ENCODE results near the gene C16orf86.

Gene C16orf86

GRCh38 chr16:67644038-67644437, 22.6 kb upstream of the C16orf86 start:
- DNase-seq (ENCODE audit: low read depth) = no peak
- H3K4me3 ChIP-seq (ENCODE audit: low read length) = no peak overlapping the region
- no peak for TF ChIP-seq CTCF (conservative IDR thresholded peaks at IDR 0.05; ENCODE audit: low read depth, low read length)

- TF ChIP-seq CTCF (conservative IDR thresholded peaks at IDR 0.05; ENCODE audit: low read depth, low read length) = no peak
- no peak overlapping the region for H3K4me3 ChIP-seq (ENCODE audit: low read length)
- DNase-seq (ENCODE audit: low read depth) = no peak
Measured at GRCh38 chr16:67645397-67646121, 21.1 kb upstream of the C16orf86 start.

GRCh38 chr16:67647111-67647651, 19.4 kb upstream of the C16orf86 start:
- no peak for DNase-seq (ENCODE audit: low read depth)
- H3K4me3 ChIP-seq (ENCODE audit: low read length) = no peak overlapping the region
- TF ChIP-seq CTCF (conservative IDR thresholded peaks at IDR 0.05; ENCODE audit: low read depth, low read length) = no peak

GRCh38 chr16:67647681-67648080, 18.9 kb upstream of the C16orf86 start:
- no peak for DNase-seq (ENCODE audit: low read depth)
- no peak for TF ChIP-seq CTCF (conservative IDR thresholded peaks at IDR 0.05; ENCODE audit: low read depth, low read length)
- H3K4me3 ChIP-seq (ENCODE audit: low read length) = no peak overlapping the region

GRCh38 chr16:67648088-67648763, 18.4 kb upstream of the C16orf86 start:
- TF ChIP-seq CTCF (conservative IDR thresholded peaks at IDR 0.05; ENCODE audit: low read depth, low read length) = no peak

GRCh38 chr16:67648764-67649407, 17.7 kb upstream of the C16orf86 start:
- H3K4me3 ChIP-seq (ENCODE audit: low read length) = no peak overlapping the region
- no peak for TF ChIP-seq CTCF (conservative IDR thresholded peaks at IDR 0.05; ENCODE audit: low read depth, low read length)
- DNase-seq (ENCODE audit: low read depth) = no peak

More at GRCh38 chr16:67648088-67648763, 18.4 kb upstream of the C16orf86 start:
- no peak overlapping the region for H3K4me3 ChIP-seq (ENCODE audit: low read length)
- no peak for DNase-seq (ENCODE audit: low read depth)

Measured in retinal pigment epithelial cell (primary cell).